BJ (cell line): ENCODE measurements around the gene DNAI7. TPM values are rescaled to one million over a fixed set of nuclear protein-coding genes. Genes with fewer than 3 reads are reported as not detected.

Experiments used
- CTCF ChIA-PET: fragments of 350-600 bp; formaldehyde crosslinking; extraction: SDS; loops from one replicate; lab custom pipeline; 2021; ENCODE audit warnings: antibody characterized with exemption, inconsistent platforms; lab: Yijun Ruan, JAX
- POLR2A ChIA-PET: fragments of 300-600 bp; sonication (Branson Sonifier 250); formaldehyde crosslinking; extraction: SDS; loops from one replicate; lab custom pipeline; 2021; ENCODE audit warnings: antibody characterized with exemption; lab: Charles Lee
- DNase-seq: peaks from one replicate; pipeline ENCODE4 v3.0.0-alpha.2; 2011; ENCODE audit warnings: low read depth
- H3K27me3 ChIP-seq: 2 replicates; pipeline ENCODE4 v1.6.0; 2011; ENCODE audit warnings: low read length; ENCODE audit not compliant: control insufficient read depth, insufficient read depth
- H3K36me3 ChIP-seq: 2 replicates; pipeline ENCODE4 v1.5.1; 2011; ENCODE audit warnings: low read length; ENCODE audit not compliant: control insufficient read depth, insufficient read depth
- H3K4me3 ChIP-seq: 2 replicates; pipeline ENCODE4 v1.5.1; 2011; ENCODE audit warnings: low read depth, mild to moderate bottlenecking, control low read depth, low read length
- polyA plus RNA-seq: library from polyadenylated mRNA; depleted of rRNA; stranded (reverse); fragments of >200 nt; gene quantifications from 2 replicates; pipeline ENCODE4 v1.2.3, GENCODE V29; 2011
- TF ChIP-seq, protein P1 (sequence below): IDR thresholded peaks from 2 replicates; pipeline ENCODE4 v1.5.1; 2011; ENCODE audit warnings: low read depth, mild to moderate bottlenecking, control low read depth, inconsistent platforms, low read length, moderate library complexity; ENCODE audit not compliant: insufficient read depth

Gene DNAI7
- polyA plus RNA-seq, 1 experiment: 0.11 TPM

DNA sequence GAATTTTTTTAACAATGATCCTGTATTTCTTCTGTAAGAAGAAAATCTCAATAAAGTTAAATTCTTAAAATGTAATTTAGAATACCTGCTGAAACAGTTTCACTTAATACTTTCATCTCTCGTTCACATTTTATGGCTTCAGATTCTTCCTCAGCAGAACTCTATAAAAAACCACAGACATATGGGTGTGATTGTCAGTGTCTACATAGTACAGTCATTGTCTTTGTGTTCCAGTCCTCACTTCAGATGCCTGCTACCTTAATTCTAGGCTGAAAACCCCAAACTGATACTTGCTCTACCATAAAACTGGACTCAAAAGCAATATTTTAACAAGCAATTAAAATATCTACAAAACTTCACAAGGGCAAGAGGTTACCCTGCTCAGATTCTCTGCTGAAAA lies 71.8 kb downstream of the DNAI7 start:
- DNase-seq: no peak
- no peak overlapping the region for H3K4me3 ChIP-seq
- ChIA-PET POLR2A (no interaction called here), CTCF (no interaction called here)
- H3K36me3 ChIP-seq: no peaks in the 10 kb centered on the region
- no peaks in the 10 kb centered on the region for H3K27me3 ChIP-seq
- TF ChIP-seq, protein P1, sequence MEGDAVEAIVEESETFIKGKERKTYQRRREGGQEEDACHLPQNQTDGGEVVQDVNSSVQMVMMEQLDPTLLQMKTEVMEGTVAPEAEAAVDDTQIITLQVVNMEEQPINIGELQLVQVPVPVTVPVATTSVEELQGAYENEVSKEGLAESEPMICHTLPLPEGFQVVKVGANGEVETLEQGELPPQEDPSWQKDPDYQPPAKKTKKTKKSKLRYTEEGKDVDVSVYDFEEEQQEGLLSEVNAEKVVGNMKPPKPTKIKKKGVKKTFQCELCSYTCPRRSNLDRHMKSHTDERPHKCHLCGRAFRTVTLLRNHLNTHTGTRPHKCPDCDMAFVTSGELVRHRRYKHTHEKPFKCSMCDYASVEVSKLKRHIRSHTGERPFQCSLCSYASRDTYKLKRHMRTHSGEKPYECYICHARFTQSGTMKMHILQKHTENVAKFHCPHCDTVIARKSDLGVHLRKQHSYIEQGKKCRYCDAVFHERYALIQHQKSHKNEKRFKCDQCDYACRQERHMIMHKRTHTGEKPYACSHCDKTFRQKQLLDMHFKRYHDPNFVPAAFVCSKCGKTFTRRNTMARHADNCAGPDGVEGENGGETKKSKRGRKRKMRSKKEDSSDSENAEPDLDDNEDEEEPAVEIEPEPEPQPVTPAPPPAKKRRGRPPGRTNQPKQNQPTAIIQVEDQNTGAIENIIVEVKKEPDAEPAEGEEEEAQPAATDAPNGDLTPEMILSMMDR: no peak

DNA sequence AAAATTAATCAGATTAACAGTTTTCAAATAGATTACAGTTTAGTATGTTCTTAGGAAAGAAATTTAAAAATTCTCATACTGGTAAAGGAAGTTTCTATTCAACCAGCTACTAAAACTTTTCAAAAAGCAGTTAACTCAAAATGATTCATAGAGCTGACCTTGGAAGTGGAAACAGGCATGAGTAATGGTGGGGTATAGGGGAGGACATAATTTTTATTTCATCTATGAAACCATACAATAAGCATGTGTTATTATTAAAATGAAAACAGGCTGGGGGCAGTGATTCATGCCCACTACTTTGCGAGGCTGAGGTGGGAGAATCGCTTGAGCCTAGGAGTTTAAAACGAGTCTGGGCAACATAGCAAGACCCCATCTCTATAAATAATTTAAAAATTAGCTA lies 73.0 kb downstream of the DNAI7 start:
- ChIA-PET CTCF (interaction anchor here (1.2 kb wide), 1 partner anchor 131 kb away, joined by 6 read pairs; no protein-coding TSS in a partner anchor), POLR2A (no interaction called here)
- Histone ChIP-seq H3K4me3 (no peak overlapping the region), H3K27me3 (no peaks in the 10 kb centered on the region), H3K36me3 (no peaks in the 10 kb centered on the region)
- TF ChIP-seq, protein P1: no peak
- DNase-seq: no peak

- Histone ChIP-seq H3K4me3 (no peak overlapping the region), H3K27me3 (no peaks in the 10 kb centered on the region), H3K36me3 (no peaks in the 10 kb centered on the region)
- ChIA-PET POLR2A (no interaction called here), CTCF (interaction anchor here (1.2 kb wide), 1 partner anchor 130 kb away, joined by 6 read pairs; no protein-coding TSS in a partner anchor)
- DNase-seq: no peak
- TF ChIP-seq, protein P1: no peak
These were observed 73.8 kb downstream of the DNAI7 start for GRCh38 chr12:25121110-25121509.

GRCh38 chr12:25119020-25119419 lies 75.9 kb downstream of the DNAI7 start:
- ChIA-PET CTCF (no interaction called here), POLR2A (no interaction called here)
- TF ChIP-seq, protein P1: no peak
- Histone ChIP-seq H3K36me3 (no peaks in the 10 kb centered on the region), H3K27me3 (no peaks in the 10 kb centered on the region), H3K4me3 (no peak overlapping the region)
- no peak for DNase-seq

DNA sequence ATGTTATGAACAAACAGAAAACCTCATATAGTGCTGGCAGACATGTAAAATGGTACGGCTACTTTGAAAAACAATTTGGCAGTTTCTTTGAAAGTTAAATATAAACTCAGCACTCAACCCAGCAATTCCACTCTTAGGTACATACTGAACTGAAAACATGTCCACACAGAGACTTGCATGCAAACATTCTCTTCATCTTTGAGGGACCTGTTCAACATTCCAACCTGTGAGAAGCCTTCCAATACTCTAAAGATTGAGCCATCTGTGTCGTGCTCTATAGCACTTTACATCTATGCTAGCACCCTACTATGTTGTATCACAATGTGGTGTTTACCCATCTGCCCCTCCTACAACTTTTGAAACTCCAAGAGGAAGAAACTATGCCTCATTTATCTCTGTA lies 79.3 kb downstream of the DNAI7 start:
- DNase-seq: no peak
- Histone ChIP-seq H3K27me3 (no peaks in the 10 kb centered on the region), H3K4me3 (no peak overlapping the region), H3K36me3 (no peaks in the 10 kb centered on the region)
- CTCF ChIA-PET: no interaction called here
- TF ChIP-seq, protein P1: no peak
- POLR2A ChIA-PET: no interaction called here
